Cardiac fibroblast (primary cell): Measurements from ENCODE around the gene APPL1.
A peak's percentile ranks its signal among the peaks of the same experiment; 100 is the strongest.

ENCODE experiments used
- DNase-seq, 2 donors: peaks; one replicate each; pipeline versions ENCODE4 v3.0.0 to v3.0.0-alpha.2; 2010; ENCODE audit warnings: low read depth in 2 of 2
- H3K4me3 ChIP-seq, 2 donors: replicated peaks in 1 of 2; 1 replicate in 1 of 2; 2 replicates in 1 of 2; pipeline ENCODE4 v1.5.1; 2011; ENCODE audit warnings: low read depth in 2 of 2, low read length in 2 of 2, mild to moderate bottlenecking in 2 of 2, moderate library complexity in 1 of 2
- TF ChIP-seq, protein P1 (sequence below): IDR thresholded peaks from one replicate; pipeline ENCODE4 v1.5.1; 2011; ENCODE audit warnings: low read depth, mild to moderate bottlenecking, low read length, inconsistent platforms

APPL1 gene

GRCh38 chr3:57281715-57282114 is 54.2 kb downstream of the APPL1 start:
- peak in 1 of 2 donors; percentile 52 for DNase-seq
- TF ChIP-seq, protein P1, sequence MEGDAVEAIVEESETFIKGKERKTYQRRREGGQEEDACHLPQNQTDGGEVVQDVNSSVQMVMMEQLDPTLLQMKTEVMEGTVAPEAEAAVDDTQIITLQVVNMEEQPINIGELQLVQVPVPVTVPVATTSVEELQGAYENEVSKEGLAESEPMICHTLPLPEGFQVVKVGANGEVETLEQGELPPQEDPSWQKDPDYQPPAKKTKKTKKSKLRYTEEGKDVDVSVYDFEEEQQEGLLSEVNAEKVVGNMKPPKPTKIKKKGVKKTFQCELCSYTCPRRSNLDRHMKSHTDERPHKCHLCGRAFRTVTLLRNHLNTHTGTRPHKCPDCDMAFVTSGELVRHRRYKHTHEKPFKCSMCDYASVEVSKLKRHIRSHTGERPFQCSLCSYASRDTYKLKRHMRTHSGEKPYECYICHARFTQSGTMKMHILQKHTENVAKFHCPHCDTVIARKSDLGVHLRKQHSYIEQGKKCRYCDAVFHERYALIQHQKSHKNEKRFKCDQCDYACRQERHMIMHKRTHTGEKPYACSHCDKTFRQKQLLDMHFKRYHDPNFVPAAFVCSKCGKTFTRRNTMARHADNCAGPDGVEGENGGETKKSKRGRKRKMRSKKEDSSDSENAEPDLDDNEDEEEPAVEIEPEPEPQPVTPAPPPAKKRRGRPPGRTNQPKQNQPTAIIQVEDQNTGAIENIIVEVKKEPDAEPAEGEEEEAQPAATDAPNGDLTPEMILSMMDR: no peak
- no peak overlapping the region for H3K4me3 ChIP-seq

- DNase-seq: no peak
- H3K4me3 ChIP-seq: no peak overlapping the region
- TF ChIP-seq, protein P1: no peak
These were observed 55.8 kb downstream of the APPL1 start for GRCh38 chr3:57283334-57283733.

GRCh38 chr3:57287205-57287604 is 59.7 kb downstream of the APPL1 start:
- no peak overlapping the region for H3K4me3 ChIP-seq
- TF ChIP-seq, protein P1: no peak
- no peak for DNase-seq

GRCh38 chr3:57288403-57288802 is 60.9 kb downstream of the APPL1 start:
- H3K4me3 ChIP-seq: no peak overlapping the region
- no peak for DNase-seq

DNA sequence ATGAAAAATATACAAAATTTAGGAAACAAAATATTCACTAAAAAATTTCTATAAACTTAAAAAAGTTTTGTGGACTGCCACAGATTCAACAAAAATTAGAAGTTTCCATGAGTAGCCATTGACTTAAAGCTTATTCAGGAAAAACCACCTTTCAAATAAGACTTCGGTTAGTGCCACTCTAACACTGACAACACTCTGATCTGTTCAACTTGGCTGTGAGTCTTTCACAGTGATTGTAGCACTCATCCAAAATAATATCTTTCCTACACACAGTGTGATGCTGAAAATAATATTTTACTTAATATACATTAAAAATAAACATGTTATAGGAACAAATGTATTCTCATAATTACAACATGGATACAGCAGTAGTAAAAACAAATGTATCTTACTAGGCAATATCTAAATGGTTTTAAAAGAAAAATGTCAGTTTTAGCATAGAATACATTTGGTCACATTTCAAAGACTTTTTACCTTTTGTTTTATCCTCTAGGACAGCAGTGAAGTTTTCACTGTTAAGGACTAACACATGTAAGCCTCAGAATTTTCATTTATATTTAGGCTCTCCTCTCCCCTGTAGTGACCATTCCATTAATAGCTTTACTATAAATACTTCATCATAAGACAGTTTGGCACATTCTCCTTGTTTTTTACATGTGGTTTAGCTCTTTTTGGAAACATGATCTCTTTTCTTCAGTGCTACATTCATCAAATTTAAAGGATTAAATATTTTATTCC is 64.8 kb downstream of the APPL1 start, which contains the start of gene ASB14:
Gene ASB14 (minus strand): TSS at position 527 of the 738 bp plus-strand sequence. CDS start 652 bp downstream, outside the sequence.
- TF ChIP-seq, protein P1: no peak
- H3K4me3 ChIP-seq: no peak within 1 kb of the TSS
- DNase-seq: no peak

More at GRCh38 chr3:57288403-57288802, 60.9 kb downstream of the APPL1 start:
- TF ChIP-seq, protein P1: no peak

DNA sequence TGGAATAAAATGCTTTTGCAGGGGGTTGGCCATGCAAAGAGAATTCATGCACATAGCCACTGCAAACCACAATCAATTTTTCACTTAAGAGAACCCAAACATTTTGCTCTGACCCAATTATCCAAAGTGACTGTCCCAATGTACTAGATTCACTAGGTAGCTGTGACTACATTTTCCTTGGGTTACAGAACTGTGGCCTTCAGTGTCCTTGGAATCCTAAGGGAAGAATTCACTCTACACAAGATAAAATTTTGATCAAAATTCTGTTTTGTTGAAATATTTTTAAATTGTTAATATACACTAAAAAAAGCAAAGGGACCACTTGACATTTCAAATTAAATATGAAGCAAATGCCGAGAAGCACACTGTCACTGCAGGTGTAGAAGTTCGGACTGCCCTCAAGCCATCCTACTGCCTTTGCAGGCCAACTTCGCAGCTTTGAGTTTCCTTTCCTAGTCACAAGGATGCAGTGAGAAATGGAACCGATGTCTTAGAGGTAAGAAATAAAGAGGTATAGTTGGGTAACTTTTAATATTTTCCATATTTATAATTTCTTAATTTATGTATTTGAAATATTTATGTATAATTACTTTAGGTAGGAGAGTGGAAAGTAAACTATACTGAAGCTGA is 65.5 kb downstream of the APPL1 start:
- no peak for DNase-seq
- TF ChIP-seq, protein P1: no peak
- no peak overlapping the region for H3K4me3 ChIP-seq
